ENCODE data around the gene OASL. TPM values are rescaled to one million over a fixed set of nuclear protein-coding genes. Genes with fewer than 3 reads are reported as not detected.
A peak's percentile ranks its signal among the peaks of the same experiment; 100 is the strongest.

The OASL gene, protein sequence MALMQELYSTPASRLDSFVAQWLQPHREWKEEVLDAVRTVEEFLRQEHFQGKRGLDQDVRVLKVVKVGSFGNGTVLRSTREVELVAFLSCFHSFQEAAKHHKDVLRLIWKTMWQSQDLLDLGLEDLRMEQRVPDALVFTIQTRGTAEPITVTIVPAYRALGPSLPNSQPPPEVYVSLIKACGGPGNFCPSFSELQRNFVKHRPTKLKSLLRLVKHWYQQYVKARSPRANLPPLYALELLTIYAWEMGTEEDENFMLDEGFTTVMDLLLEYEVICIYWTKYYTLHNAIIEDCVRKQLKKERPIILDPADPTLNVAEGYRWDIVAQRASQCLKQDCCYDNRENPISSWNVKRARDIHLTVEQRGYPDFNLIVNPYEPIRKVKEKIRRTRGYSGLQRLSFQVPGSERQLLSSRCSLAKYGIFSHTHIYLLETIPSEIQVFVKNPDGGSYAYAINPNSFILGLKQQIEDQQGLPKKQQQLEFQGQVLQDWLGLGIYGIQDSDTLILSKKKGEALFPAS
- total RNA-seq (2021; fragmentation: NEBNext Ultra II Directional; extraction: Animal tissue kit (Norgen Biotek cat#: 25700)) = not detected
- long read RNA-seq = 0 reads

DNA sequence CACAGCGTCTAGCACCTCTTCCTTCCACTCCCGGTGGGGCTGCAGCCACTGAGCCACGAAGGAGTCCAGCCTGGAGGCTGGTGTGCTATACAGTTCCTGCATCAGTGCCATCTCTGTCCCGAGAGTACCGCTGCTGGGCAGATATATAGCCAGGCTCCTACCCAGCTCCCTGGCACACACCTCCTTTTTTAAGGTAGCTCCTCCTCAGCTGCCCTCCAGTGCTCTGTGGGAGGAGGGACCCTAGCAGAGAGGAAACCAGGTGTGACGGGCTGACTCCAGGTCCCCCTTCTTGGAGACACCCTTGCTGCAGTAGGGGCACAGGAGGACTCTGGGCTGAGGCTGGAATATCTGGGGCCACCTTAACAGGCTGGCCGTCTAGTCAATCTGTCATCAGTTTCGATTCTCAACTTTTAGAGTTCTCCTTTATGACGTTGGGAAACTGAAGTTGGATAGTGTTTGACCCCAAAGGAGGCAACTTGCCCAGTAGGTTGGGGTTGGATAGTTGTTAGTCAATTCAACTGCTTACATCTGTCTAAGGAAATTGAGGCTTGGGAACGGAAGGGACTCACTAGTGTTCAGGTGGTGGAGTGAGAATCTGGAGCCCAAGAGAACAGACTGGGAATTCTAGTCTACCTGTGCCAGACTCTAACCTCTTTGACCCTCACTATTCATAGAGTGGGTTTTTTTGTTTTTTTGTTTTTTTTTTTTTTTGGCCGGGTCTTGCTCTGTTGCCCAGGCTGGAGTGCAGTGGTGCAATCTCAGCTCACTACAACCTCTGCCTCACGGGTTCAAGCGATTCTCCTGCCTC lies at the start of gene OASL:
TSS of gene OASL (minus strand) at position 386 of the 808 bp plus-strand sequence. CDS start at position 111, 275 bp downstream.
- TF ChIP-seq, protein P1, sequence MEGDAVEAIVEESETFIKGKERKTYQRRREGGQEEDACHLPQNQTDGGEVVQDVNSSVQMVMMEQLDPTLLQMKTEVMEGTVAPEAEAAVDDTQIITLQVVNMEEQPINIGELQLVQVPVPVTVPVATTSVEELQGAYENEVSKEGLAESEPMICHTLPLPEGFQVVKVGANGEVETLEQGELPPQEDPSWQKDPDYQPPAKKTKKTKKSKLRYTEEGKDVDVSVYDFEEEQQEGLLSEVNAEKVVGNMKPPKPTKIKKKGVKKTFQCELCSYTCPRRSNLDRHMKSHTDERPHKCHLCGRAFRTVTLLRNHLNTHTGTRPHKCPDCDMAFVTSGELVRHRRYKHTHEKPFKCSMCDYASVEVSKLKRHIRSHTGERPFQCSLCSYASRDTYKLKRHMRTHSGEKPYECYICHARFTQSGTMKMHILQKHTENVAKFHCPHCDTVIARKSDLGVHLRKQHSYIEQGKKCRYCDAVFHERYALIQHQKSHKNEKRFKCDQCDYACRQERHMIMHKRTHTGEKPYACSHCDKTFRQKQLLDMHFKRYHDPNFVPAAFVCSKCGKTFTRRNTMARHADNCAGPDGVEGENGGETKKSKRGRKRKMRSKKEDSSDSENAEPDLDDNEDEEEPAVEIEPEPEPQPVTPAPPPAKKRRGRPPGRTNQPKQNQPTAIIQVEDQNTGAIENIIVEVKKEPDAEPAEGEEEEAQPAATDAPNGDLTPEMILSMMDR (IDR thresholded peaks at IDR 0.05) = no peak
- Mint-ChIP-seq H3K4me3 (peak within 1 kb of the TSS; percentile 56; the same call in 1 of the 2 replicates), H3K36me3 (ENCODE audit: low read depth) (no peaks in the 10 kb centered on the region), H3K4me1 (ENCODE audit: low read depth) (peaks cover 30% of the 10 kb centered on the region), H3K27ac (no peak within 1 kb of the TSS), H3K9me3 (no peaks in the 10 kb centered on the region), H3K27me3 (ENCODE audit: insufficient read depth) (peaks cover 20% of the 10 kb centered on the region)
- DNase-seq = no peak

DNA sequence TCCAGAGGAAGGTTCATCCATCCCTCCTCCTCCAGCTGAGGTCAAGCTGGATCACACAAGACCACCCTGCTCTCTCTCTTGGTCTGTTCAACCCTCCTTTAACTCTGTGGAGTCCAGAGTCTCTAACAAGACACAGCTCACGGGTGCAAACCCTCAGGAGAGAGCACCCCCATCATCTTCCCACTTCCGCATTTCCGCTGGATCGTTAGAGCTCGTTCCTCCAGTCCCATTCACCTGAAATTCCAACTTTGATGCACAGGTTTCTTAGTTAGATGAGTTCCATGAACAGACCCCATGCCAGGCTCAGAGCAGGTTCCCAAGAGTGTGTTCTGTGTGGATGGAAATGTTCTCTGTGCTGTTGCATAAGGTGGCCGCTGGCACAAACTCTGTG lies 49.1 kb upstream of the OASL start:
- no peak for DNase-seq
- Mint-ChIP-seq H3K4me1 (ENCODE audit: low read depth) (peaks cover 13% of the 10 kb centered on the region), H3K36me3 (ENCODE audit: low read depth) (no peaks in the 10 kb centered on the region), H3K27me3 (ENCODE audit: insufficient read depth) (peaks cover 37% of the 10 kb centered on the region), H3K9me3 (0 out of 2 replicates have a peak, but pooled peaks cover 4% of the 10 kb centered on the region), H3K27ac (no peak overlapping the region), H3K4me3 (no peak overlapping the region; the same call in 1 of the 2 replicates)
- TF ChIP-seq, protein P1 (IDR thresholded peaks at IDR 0.05) = no peak

DNA sequence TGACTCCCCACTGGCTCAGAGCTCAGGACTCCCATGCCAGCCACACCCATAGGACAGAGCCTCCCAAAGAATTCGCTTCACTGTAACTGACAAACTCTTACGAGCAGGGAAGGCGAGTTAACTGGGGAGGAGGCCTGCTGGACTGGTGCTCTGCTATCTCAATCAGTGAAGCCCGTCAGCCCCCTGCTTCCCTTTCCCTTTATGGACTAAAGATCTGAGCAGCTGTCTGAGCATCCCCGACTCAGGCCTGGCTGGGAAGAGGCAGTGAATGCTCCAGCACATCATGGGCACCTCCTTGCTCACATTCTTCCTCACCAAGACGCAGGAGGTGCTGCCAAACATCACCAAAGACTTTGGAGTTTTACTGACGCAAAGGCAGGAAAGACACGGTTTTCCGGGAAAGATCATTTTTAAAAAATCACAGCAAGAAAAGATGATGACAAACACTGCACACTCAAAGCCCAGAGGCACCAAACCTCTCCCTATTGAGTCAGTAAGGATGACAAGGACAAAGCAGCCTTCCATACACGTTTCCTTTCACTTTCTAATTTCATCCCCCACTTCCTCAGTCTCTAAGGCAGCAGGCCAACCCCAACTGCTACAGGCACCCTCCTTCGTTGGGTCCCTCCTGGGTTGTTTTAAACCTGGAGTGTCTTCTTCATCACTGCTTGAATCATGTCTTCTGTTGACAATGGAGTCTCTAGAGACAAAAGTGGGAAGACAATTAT lies 48.6 kb upstream of the OASL start:
- Mint-ChIP-seq H3K27me3 (ENCODE audit: insufficient read depth) (peaks cover 32% of the 10 kb centered on the region), H3K4me3 (peak overlapping the region; percentile 53), H3K36me3 (ENCODE audit: low read depth) (no peaks in the 10 kb centered on the region), H3K27ac (no peak overlapping the region), H3K4me1 (ENCODE audit: low read depth) (peaks cover 13% of the 10 kb centered on the region), H3K9me3 (no peaks in the 10 kb centered on the region)
- TF ChIP-seq, protein P1 (IDR thresholded peaks at IDR 0.05) = no peak
- no peak for DNase-seq

DNA sequence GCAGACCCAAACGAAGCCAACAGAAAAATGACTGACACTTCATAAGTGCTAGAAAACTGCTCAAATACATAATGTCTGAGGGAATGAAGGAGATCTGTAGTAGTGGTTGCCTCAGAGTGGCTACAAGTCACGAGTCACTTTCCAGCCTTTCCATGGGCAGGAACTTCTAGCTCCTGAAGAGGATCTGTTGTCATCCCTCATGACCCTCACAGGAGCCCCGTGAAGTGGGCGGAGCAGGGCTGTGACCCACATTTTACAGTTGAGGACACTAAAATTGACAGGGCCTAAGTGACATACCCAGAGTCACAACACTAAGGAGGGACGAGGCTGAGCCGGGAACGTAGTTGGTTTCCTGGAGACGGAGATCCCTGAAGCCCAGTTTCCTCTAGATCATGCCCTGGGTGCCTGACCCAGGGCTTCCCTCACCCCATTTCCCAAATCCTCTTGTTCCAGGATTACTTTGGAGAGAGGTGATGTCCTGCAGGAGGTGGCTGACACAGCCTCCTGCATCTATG lies 47.8 kb upstream of the OASL start:
- Mint-ChIP-seq H3K27me3 (ENCODE audit: insufficient read depth) (peaks cover 24% of the 10 kb centered on the region), H3K27ac (no peak overlapping the region), H3K4me1 (ENCODE audit: low read depth) (peaks cover 13% of the 10 kb centered on the region), H3K9me3 (no peaks in the 10 kb centered on the region), H3K4me3 (no peak overlapping the region), H3K36me3 (ENCODE audit: low read depth) (no peaks in the 10 kb centered on the region)
- no peak for DNase-seq
- TF ChIP-seq, protein P1 (IDR thresholded peaks at IDR 0.05) = no peak

Data from HFFc6 (cell line).